Mucosa of gallbladder (tissue), 1 donor: Measurements from ENCODE around the gene CCDC169. TPM values are rescaled to one million over a fixed set of nuclear protein-coding genes. Genes with fewer than 3 reads are reported as not detected.
A peak's percentile ranks its signal among the peaks of the same experiment; 100 is the strongest.
"Not testable (repeated sequence)": the region's sequence is repeated elsewhere in the genome, so short reads cannot be mapped to it uniquely, and the experiment has no call there.

Experiments
- DNase-seq: peaks from one replicate; pipeline ENCODE4 v3.0.0-alpha.2; 2020; ENCODE audit warnings: low spot score
- total RNA-seq: library from RNA; stranded (reverse); gene quantifications from one replicate; pipeline ENCODE4 v1.2.1, GENCODE V29; 2021
- donor health status: DM: no; HTN: no; CAD: no.

The CCDC169 gene
- total RNA-seq = 2.0 TPM

- peak; percentile 54 for DNase-seq
Measured at GRCh38 chr13:36297366-36298338, at the start of gene CCDC169. Gene CCDC169 (minus strand): TSS chr13:36297814. CDS start chr13:36297719, 95 bp downstream.

- peak; percentile 95 for DNase-seq
Measured at GRCh38 chr13:36346222-36347083, 48.8 kb upstream of the CCDC169 start, which contains the start of gene SPART. Gene SPART (minus strand): TSS chr13:36346394. CDS start chr13:36335830, 10,564 bp downstream.

- peak; percentile 74 for DNase-seq
Measured at GRCh38 chr13:36345438-36346221, 48.0 kb upstream of the CCDC169 start.

- DNase-seq = peak; percentile 12
Measured at GRCh38 chr13:36344886-36345437, 47.3 kb upstream of the CCDC169 start.

- no peak for DNase-seq
Measured at GRCh38 chr13:36344173-36344572, 46.6 kb upstream of the CCDC169 start.

- no peak for DNase-seq
Measured at GRCh38 chr13:36343766-36344165, 46.2 kb upstream of the CCDC169 start.

GRCh38 chr13:36342715-36343114 is 45.1 kb upstream of the CCDC169 start:
- no peak for DNase-seq

GRCh38 chr13:36341718-36342117 is 44.1 kb upstream of the CCDC169 start:
- DNase-seq = no peak

- DNase-seq = no peak
Measured at GRCh38 chr13:36339600-36340155, 42.1 kb upstream of the CCDC169 start.

- no peak for DNase-seq
Measured at GRCh38 chr13:36337938-36338641, 40.5 kb upstream of the CCDC169 start.

- no peak for DNase-seq
Measured at GRCh38 chr13:36332986-36333385, 35.4 kb upstream of the CCDC169 start.

- not testable (repeated sequence) for DNase-seq
Measured at GRCh38 chr13:36332255-36332654, 34.6 kb upstream of the CCDC169 start.

GRCh38 chr13:36331280-36331679 is 33.7 kb upstream of the CCDC169 start:
- DNase-seq = no peak

GRCh38 chr13:36329361-36329760 is 31.7 kb upstream of the CCDC169 start:
- DNase-seq = no peak

- DNase-seq = no peak
Measured at GRCh38 chr13:36328821-36329220, 31.2 kb upstream of the CCDC169 start.

GRCh38 chr13:36325912-36326311 is 28.3 kb upstream of the CCDC169 start:
- no peak for DNase-seq

GRCh38 chr13:36324881-36325280 is 27.3 kb upstream of the CCDC169 start:
- DNase-seq = not testable (repeated sequence)

- DNase-seq = no peak
Measured at GRCh38 chr13:36323951-36324566, 26.4 kb upstream of the CCDC169 start.

GRCh38 chr13:36323408-36323807 is 25.8 kb upstream of the CCDC169 start:
- DNase-seq = no peak

GRCh38 chr13:36319793-36320192 is 22.2 kb upstream of the CCDC169 start:
- not testable (repeated sequence) for DNase-seq
